Panc1 (cell line): Measurements from ENCODE around the gene RPL21. TPM values are rescaled to one million over a fixed set of nuclear protein-coding genes. Genes with fewer than 3 reads are reported as not detected.

Source experiments
- ATAC-seq: fragments of 200-7000 bp; cut with Tn5 transposase; 2 replicates; pipeline ENCODE4 v1.9.1; 2020; ENCODE audit warnings: mild to moderate bottlenecking, moderate library complexity
- BruUV-seq: library from RNA; stranded (reverse); fragments of 400-500 nt; replicated peaks from 2 replicates; lab custom pipeline; 2021; lab: Mats Ljungman, UMichigan
- CTCF ChIA-PET: fragments of 300-600 bp; sonication (Branson Sonifier 250); formaldehyde crosslinking; loops from one replicate; lab custom pipeline; 2022; ENCODE audit warnings: antibody characterized with exemption; lab: Charles Lee
- POLR2A ChIA-PET: fragments of 300-600 bp; sonication (Branson Sonifier 250); formaldehyde crosslinking; loops from one replicate; lab custom pipeline; 2022; ENCODE audit warnings: antibody characterized with exemption; lab: Charles Lee
- DNase-seq: peaks from one replicate; pipeline ENCODE4 v3.0.0-alpha.2; 2010; ENCODE audit warnings: low read depth, low spot score
- H3K27ac ChIP-seq: 2 replicates; pipeline ENCODE4 v1.5.1; 2011; ENCODE audit warnings: mild to moderate bottlenecking, low read length, inconsistent platforms
- H3K27me3 ChIP-seq: fragments of 200-500 bp; sonication (Bioruptor generic); 2 replicates; pipeline ENCODE4 v1.6.0; 2014; ENCODE audit warnings: low read length, inconsistent platforms; ENCODE audit not compliant: control insufficient read depth, insufficient read depth
- H3K36me3 ChIP-seq: fragments of 200-500 bp; sonication (Bioruptor generic); 2 replicates; pipeline ENCODE4 v1.5.1; 2014; ENCODE audit warnings: inconsistent platforms, mild to moderate bottlenecking, low read length, moderate library complexity; ENCODE audit not compliant: control insufficient read depth, insufficient read depth
- H3K4me1 ChIP-seq: 2 replicates; pipeline ENCODE4 v1.5.1; 2011; ENCODE audit warnings: inconsistent platforms, mild to moderate bottlenecking, low read length, moderate library complexity; ENCODE audit not compliant: control insufficient read depth, insufficient read depth
- H3K4me3 ChIP-seq, 2 experiments: 2 replicates each; pipeline ENCODE4 v1.5.1; 2011 to 2012; ENCODE audit warnings: low read depth in 2 of 2, low read length in 2 of 2, mild to moderate bottlenecking in 2 of 2, inconsistent platforms in 1 of 2, moderate library complexity in 1 of 2
- H3K9me3 ChIP-seq: fragments of 200-500 bp; sonication (Bioruptor generic); 2 replicates; pipeline ENCODE4 v1.5.1; 2014; ENCODE audit warnings: low read depth, mild to moderate bottlenecking, inconsistent platforms, low read length, moderate library complexity; ENCODE audit not compliant: control insufficient read depth, insufficient read depth
- POLR2AphosphoS5 ChIP-seq: IDR thresholded peaks from 2 replicates; pipeline ENCODE4 v1.6.1; 2012; ENCODE audit warnings: mild to moderate bottlenecking, low read depth, low read length, moderate library complexity
- SIN3A ChIP-seq: IDR thresholded peaks from 2 replicates; pipeline ENCODE4 v1.6.1; 2012; ENCODE audit warnings: low read depth, mild to moderate bottlenecking, low read length, moderate library complexity, borderline replicate concordance; ENCODE audit not compliant: insufficient read depth
- TCF7L2 ChIP-seq: IDR thresholded peaks from 2 replicates; pipeline ENCODE4 v1.6.1; 2011; ENCODE audit warnings: mild to moderate bottlenecking, low read depth, low read length, inconsistent platforms
- in situ Hi-C: cut with HindIII; loops from 2 replicates; pipeline ENCODE4 v1.10.0; 2016; ENCODE audit warnings: low sequenced_read_pairs, low pct_unique_long_range_greater_than_20kb
- intact Hi-C: fragments of 100-400 bp; cut with micrococcal nuclease; formaldehyde crosslinking; loops from one replicate; pipeline ENCODE4 v1.10.0; 2022; ENCODE audit not compliant: unreplicated experiment
- total RNA-seq: library from RNA; stranded (reverse); gene quantifications from one replicate; pipeline ENCODE4 v1.2.1, GENCODE V29; 2021; ENCODE audit not compliant: unreplicated experiment
- TF ChIP-seq, protein P1 (sequence below): fragments of 450-650 bp; IDR thresholded peaks from 2 replicates; pipeline ENCODE4 v1.5.1; 2017; ENCODE audit warnings: mild to moderate bottlenecking
- TF ChIP-seq, protein P2 (sequence below), 2 experiments: IDR thresholded peaks; 2 replicates each; pipeline ENCODE4 v1.6.1; 2011 to 2012; ENCODE audit warnings: low read depth in 2 of 2, control low read depth in 1 of 2, low read length in 1 of 2, mild to moderate bottlenecking in 1 of 2, moderate library complexity in 1 of 2; ENCODE audit not compliant: insufficient read depth in 1 of 2

Gene RPL21
- total RNA-seq, 1 experiment from 2014 or later = 702 TPM

DNA sequence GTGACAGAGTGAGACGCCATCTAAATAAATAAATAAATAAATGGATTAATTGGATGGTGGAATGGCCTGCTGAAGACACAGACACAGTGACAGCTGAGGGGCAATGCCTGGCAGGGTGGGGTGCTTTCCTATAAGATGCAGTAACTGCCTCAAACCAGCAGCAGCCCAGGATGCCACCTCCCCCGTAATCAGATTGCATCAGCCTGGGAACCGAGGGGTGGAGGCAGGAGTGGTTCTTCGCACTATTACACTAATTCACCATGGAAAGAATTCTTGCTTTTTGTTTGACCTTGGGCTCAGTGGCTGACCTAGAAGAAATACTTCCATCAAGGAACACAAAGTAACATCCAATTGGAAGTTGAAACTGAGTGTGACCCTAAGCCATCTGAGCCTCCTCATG is 48.2 kb upstream of the RPL21 start:
- TF ChIP-seq POLR2AphosphoS5 = no peak
- no peak for TF ChIP-seq TCF7L2
- no peak for TF ChIP-seq SIN3A
- TF ChIP-seq, protein P1, sequence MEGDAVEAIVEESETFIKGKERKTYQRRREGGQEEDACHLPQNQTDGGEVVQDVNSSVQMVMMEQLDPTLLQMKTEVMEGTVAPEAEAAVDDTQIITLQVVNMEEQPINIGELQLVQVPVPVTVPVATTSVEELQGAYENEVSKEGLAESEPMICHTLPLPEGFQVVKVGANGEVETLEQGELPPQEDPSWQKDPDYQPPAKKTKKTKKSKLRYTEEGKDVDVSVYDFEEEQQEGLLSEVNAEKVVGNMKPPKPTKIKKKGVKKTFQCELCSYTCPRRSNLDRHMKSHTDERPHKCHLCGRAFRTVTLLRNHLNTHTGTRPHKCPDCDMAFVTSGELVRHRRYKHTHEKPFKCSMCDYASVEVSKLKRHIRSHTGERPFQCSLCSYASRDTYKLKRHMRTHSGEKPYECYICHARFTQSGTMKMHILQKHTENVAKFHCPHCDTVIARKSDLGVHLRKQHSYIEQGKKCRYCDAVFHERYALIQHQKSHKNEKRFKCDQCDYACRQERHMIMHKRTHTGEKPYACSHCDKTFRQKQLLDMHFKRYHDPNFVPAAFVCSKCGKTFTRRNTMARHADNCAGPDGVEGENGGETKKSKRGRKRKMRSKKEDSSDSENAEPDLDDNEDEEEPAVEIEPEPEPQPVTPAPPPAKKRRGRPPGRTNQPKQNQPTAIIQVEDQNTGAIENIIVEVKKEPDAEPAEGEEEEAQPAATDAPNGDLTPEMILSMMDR = no peak
- TF ChIP-seq, protein P2, sequence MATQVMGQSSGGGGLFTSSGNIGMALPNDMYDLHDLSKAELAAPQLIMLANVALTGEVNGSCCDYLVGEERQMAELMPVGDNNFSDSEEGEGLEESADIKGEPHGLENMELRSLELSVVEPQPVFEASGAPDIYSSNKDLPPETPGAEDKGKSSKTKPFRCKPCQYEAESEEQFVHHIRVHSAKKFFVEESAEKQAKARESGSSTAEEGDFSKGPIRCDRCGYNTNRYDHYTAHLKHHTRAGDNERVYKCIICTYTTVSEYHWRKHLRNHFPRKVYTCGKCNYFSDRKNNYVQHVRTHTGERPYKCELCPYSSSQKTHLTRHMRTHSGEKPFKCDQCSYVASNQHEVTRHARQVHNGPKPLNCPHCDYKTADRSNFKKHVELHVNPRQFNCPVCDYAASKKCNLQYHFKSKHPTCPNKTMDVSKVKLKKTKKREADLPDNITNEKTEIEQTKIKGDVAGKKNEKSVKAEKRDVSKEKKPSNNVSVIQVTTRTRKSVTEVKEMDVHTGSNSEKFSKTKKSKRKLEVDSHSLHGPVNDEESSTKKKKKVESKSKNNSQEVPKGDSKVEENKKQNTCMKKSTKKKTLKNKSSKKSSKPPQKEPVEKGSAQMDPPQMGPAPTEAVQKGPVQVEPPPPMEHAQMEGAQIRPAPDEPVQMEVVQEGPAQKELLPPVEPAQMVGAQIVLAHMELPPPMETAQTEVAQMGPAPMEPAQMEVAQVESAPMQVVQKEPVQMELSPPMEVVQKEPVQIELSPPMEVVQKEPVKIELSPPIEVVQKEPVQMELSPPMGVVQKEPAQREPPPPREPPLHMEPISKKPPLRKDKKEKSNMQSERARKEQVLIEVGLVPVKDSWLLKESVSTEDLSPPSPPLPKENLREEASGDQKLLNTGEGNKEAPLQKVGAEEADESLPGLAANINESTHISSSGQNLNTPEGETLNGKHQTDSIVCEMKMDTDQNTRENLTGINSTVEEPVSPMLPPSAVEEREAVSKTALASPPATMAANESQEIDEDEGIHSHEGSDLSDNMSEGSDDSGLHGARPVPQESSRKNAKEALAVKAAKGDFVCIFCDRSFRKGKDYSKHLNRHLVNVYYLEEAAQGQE (IDR thresholded peaks at IDR 0.05; ENCODE audit: insufficient read depth in 1 of 2, low read depth in 2 of 2, low read length in 1 of 2) = no peak
- Histone ChIP-seq H3K27me3 (no peaks in the 10 kb centered on the region), H3K27ac (no peak overlapping the region), H3K9me3 (no peaks in the 10 kb centered on the region), H3K36me3 (no peaks in the 10 kb centered on the region), H3K4me1 (peaks cover 5% of the 10 kb centered on the region; the same call in 1 of the 2 replicates), H3K4me3 (no peak overlapping the region)
- ChIA-PET CTCF (interaction anchor here (0.6 kb wide), 1 partner anchor 24 kb away, joined by 5 read pairs; no protein-coding TSS in a partner anchor), POLR2A (no interaction called here)
- in situ Hi-C loops = no loop called here
- no peak for ATAC-seq
- intact Hi-C loops = no loop called here
- no peak for DNase-seq
- no TSS peak for BruUV-seq

DNA sequence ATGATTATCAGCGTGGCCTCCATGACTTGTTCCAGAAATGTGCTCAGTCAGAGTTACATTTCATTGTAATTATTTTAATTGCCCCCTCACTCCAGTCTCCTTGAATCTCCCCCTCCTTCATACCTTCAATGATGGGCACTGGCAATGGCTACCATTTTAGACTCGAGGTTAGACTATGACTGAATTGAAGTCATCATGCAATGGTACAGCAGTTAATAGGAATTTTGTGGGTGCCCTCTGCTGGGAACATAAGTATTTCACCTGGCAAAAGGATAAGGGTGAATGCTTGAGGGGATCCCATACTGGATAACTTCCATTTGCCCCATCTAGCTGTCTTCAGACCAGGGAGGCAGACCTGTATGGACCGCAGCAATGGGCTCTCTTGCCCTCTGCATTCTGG is 47.5 kb upstream of the RPL21 start:
- no peaks in the 10 kb centered on the region for H3K27me3 ChIP-seq
- H3K36me3 ChIP-seq = no peaks in the 10 kb centered on the region
- ATAC-seq (0 out of 2 replicates have a peak, but pooled peaks have one; percentile 48), DNase-seq (no peak)
- H3K27ac ChIP-seq = no peak overlapping the region
- ChIA-PET POLR2A (no interaction called here), CTCF (no interaction called here)
- intact Hi-C loops = no loop called here
- H3K4me3 ChIP-seq = no peak overlapping the region
- TF ChIP-seq SIN3A (no peak), TCF7L2 (no peak)
- TF ChIP-seq, protein P1 = peak; percentile 47
- H3K9me3 ChIP-seq = no peaks in the 10 kb centered on the region
- peaks cover 5% of the 10 kb centered on the region; the same call in 1 of the 2 replicates for H3K4me1 ChIP-seq
- BruUV-seq = no TSS peak
- in situ Hi-C loops = no loop called here
